HUES48 (cell line): ENCODE data around the gene PRKAR1B.

Experiments used
- H3K27ac ChIP-seq: one replicate; pipeline ENCODE4 v1.7.0; 2013; ENCODE audit warnings: low read depth, low read length, inconsistent platforms
- H3K27me3 ChIP-seq: 2 replicates; pipeline ENCODE4 v1.6.1; 2013; ENCODE audit warnings: mild to moderate bottlenecking, low read length; ENCODE audit not compliant: control insufficient read depth, insufficient read depth
- H3K36me3 ChIP-seq: 2 replicates; pipeline ENCODE4 v1.6.1; 2013; ENCODE audit warnings: low read length; ENCODE audit not compliant: control insufficient read depth, insufficient read depth
- H3K4me1 ChIP-seq: 2 replicates; pipeline ENCODE4 v1.6.1; 2013; ENCODE audit warnings: mild to moderate bottlenecking, low read length; ENCODE audit not compliant: control insufficient read depth, insufficient read depth
- H3K4me3 ChIP-seq: 2 replicates; pipeline ENCODE4 v1.5.1; 2013; ENCODE audit warnings: mild to moderate bottlenecking, low read depth, low read length
- H3K9ac ChIP-seq: 2 replicates; pipeline ENCODE4 v1.6.1; 2013; ENCODE audit warnings: mild to moderate bottlenecking, low read depth, low read length, moderate library complexity
- H3K9me3 ChIP-seq: 2 replicates; pipeline ENCODE4 v1.6.1; 2013; ENCODE audit warnings: low read length; ENCODE audit not compliant: control insufficient read depth, insufficient read depth

PRKAR1B gene

DNA sequence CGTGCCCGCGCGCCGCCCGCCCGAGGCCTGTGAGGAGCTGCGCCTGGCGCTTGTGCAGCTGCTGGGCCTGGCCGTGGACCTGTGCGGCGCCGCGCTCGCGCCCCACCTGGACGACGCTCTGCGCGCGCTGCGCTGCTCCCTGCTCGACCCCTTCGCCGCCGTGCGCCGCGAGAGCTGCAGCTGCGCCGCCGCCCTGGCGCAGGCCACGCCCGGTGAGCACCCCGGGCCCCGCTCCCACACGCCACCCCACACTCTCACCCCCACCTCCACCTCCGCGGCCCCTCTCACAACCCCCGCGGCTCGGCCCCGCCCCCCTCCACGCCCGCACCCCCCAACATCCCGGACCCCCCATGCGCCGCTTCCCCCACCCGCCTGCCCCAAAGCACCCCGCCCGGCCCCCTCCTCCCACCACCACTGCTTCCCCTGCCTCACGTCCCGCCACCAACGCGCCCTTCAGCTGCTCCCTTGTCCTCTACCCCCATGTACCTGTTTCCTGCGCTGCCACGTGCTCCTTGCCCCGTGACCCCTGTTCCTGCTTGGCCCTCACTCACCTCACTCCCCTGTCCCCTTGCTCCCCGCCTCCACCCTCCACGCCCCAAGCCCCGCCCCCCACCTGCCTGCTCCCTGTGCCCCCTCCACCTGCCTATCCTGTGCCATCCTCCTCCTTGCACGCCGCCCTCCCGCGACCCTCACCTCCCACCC is at the start of gene PRKAR1B:
Gene PRKAR1B (minus strand): TSS at position 178 of the 702 bp plus-strand sequence. CDS start 15,776 bp downstream, outside the sequence.
- no peaks in the 10 kb centered on the region for H3K27me3 ChIP-seq
- H3K36me3 ChIP-seq, result peaks cover 50% of the 10 kb centered on the region
- peak within 1 kb of the TSS; percentile 66 for H3K9ac ChIP-seq
- peak within 1 kb of the TSS; percentile 72 for H3K27ac ChIP-seq
- peak within 1 kb of the TSS; percentile 66 for H3K4me3 ChIP-seq
- H3K9me3 ChIP-seq, result peaks cover 18% of the 10 kb centered on the region
- H3K4me1 ChIP-seq, result peaks cover 9% of the 10 kb centered on the region; the same call in 1 of the 2 replicates

GRCh38 chr7:776381-776780 is 49.3 kb upstream of the PRKAR1B start:
- no peaks in the 10 kb centered on the region for H3K9me3 ChIP-seq
- no peak overlapping the region for H3K4me3 ChIP-seq
- H3K4me1 ChIP-seq, result no peaks in the 10 kb centered on the region; the same call in 1 of the 2 replicates
- no peak overlapping the region for H3K9ac ChIP-seq
- H3K27ac ChIP-seq, result no peak overlapping the region
- peaks cover 84% of the 10 kb centered on the region for H3K36me3 ChIP-seq
- no peaks in the 10 kb centered on the region for H3K27me3 ChIP-seq

DNA sequence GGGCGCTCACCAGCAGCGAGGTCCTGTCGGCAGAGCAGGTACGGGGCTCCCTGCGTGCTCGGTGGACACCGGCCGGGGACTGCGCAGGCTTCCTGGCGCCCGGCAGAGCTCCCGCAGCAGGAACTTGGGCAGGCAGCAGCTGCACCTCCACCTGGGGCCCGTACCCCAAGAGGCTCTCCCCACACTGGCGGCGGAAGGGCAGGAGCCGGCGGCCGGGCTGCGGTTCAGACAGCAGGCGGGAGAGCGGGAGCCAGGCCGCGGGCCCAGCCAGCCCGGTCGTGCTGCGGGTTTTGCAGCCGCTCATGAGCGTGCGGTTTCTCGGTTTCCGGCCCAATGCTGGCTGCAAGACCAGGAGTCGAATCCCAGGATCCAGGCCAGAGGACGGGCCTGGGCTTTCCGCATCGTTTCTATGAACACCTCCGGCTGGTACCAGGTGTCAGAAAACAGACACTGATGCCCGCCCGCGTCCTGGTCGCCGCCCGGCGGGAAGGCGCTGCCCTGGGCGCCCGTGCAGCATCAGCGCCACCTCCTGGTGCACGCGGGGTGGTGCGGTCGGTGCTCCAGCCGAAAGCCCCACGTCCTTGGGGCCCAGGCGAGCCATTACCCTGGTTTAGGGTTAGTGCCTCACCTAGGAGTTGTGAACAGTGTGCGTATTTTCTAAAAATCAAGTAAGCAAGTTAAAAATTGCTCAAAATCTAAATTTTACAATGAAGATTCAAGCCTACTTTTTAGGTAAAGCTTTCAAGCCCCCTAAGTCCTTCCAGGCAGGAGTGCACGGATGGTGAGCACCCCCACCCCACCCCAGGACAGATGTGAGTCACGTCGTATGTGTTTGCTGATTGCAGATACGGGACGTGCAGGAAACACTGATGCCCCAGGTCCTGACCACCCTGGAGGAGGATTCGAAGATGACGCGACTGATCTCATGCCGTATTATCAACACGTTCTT is 47.4 kb upstream of the PRKAR1B start:
- Histone ChIP-seq H3K27me3 (no peaks in the 10 kb centered on the region), H3K9me3 (no peaks in the 10 kb centered on the region), H3K9ac (no peak overlapping the region), H3K4me1 (no peaks in the 10 kb centered on the region; the same call in 1 of the 2 replicates), H3K4me3 (no peak overlapping the region), H3K27ac (no peak overlapping the region), H3K36me3 (peaks cover 76% of the 10 kb centered on the region)

- Histone ChIP-seq H3K4me3 (no peak overlapping the region), H3K9me3 (no peaks in the 10 kb centered on the region), H3K9ac (no peak overlapping the region), H3K4me1 (no peaks in the 10 kb centered on the region; the same call in 1 of the 2 replicates), H3K27me3 (no peaks in the 10 kb centered on the region), H3K36me3 (peaks cover 67% of the 10 kb centered on the region), H3K27ac (no peak overlapping the region)
Observed at GRCh38 chr7:773622-773915, 46.5 kb upstream of the PRKAR1B start.

GRCh38 chr7:772861-773621 is 46.0 kb upstream of the PRKAR1B start:
- no peaks in the 10 kb centered on the region; the same call in 1 of the 2 replicates for H3K4me1 ChIP-seq
- no peaks in the 10 kb centered on the region for H3K27me3 ChIP-seq
- H3K9ac ChIP-seq, result no peak overlapping the region
- H3K4me3 ChIP-seq, result no peak overlapping the region
- peaks cover 62% of the 10 kb centered on the region for H3K36me3 ChIP-seq
- no peaks in the 10 kb centered on the region for H3K9me3 ChIP-seq
- no peak overlapping the region for H3K27ac ChIP-seq

DNA sequence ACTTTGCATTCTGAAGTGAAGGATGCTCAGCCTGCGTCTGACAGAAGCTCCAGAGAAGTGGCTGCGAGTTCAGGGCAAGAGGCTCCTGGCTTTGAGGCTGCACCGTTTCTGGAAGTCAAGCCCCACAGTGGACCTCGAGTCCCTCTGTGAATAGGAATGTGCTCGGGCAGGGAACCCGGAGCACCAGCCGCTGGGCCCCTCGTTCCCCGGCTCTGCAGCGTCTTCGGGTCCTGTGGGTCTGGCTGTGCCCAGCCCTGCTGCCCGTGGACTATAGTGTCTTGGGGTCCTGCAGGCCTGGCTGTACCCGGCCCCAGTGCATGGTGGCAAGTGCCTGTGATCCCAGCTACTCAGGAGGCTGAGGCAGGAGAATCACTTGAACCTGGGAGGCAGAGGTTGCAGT is 45.3 kb upstream of the PRKAR1B start:
- Histone ChIP-seq H3K36me3 (peaks cover 56% of the 10 kb centered on the region), H3K4me1 (no peaks in the 10 kb centered on the region; the same call in 1 of the 2 replicates), H3K9ac (no peak overlapping the region), H3K4me3 (no peak overlapping the region), H3K9me3 (no peaks in the 10 kb centered on the region), H3K27me3 (no peaks in the 10 kb centered on the region), H3K27ac (no peak overlapping the region)

- no peak overlapping the region for H3K27ac ChIP-seq
- H3K27me3 ChIP-seq, result no peaks in the 10 kb centered on the region
- peaks cover 55% of the 10 kb centered on the region for H3K36me3 ChIP-seq
- no peak overlapping the region for H3K4me3 ChIP-seq
- no peak overlapping the region for H3K9ac ChIP-seq
- no peaks in the 10 kb centered on the region for H3K9me3 ChIP-seq
- no peaks in the 10 kb centered on the region; the same call in 1 of the 2 replicates for H3K4me1 ChIP-seq
Observed at GRCh38 chr7:772005-772294, 44.9 kb upstream of the PRKAR1B start.

DNA sequence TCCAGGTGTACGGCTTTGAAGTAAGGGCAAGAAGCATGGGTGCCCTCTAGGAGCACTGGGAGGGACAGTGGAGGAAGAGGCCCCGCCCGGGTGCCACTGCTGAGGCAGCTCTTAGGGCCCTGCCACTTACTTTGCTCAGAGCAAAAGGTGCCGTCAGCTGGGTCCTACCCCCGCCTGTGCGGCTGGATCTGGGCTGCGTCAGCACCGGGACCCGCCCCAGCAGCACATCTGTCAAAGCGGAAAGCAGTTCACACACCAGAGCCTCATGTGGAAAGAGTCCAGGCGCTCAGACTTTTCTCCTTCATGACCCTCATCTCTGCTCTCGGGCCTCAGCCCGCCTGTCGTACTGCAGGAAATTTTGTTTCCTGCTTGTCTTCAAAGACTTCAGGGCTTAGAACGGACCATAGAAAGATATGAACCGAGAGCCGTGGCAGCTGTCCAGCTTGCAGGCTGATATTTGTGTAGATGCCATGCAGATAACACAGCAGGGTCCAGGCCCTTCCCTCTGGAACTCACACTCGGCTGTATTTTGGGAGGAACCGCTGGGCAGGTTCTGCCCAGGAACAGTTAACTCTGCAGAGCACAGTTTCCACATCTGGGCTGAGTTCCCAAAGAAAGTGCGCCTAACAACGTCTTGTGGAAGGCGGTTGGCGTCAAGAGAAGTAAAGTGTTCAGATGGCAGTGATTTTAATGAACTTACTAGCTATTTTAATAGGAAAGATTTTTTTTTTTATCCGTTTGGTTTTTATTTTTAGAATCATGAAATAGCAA is 44.3 kb upstream of the PRKAR1B start:
- peaks cover 52% of the 10 kb centered on the region for H3K36me3 ChIP-seq
- no peak overlapping the region for H3K27ac ChIP-seq

DNA sequence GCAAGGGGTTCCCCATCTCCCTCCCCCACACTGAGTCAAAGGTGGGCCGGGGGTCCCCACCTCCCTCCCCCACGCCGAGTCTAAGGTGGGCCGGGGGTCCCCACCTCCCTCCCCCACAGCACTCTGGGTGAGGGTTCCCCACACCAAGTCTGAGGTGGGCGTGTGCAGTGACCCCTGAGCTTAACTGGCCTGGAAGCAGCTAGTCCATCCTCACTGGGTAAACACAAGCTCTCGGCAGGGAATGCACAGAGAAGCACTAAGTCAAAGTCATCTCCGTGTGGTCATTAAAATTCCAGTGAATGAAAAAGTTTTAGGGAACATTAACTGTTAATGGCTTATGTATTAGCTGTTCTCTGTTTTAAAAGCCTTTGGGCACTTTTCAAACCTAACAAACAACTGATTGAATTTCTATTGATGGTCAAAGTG is 43.7 kb upstream of the PRKAR1B start:
- H3K9ac ChIP-seq, result no peak overlapping the region
- no peaks in the 10 kb centered on the region; the same call in 1 of the 2 replicates for H3K4me1 ChIP-seq
- H3K4me3 ChIP-seq, result no peak overlapping the region
- no peak overlapping the region for H3K27ac ChIP-seq
- no peaks in the 10 kb centered on the region for H3K27me3 ChIP-seq
- no peaks in the 10 kb centered on the region for H3K9me3 ChIP-seq
- peaks cover 52% of the 10 kb centered on the region for H3K36me3 ChIP-seq

More for the DNA sequence above, 44.3 kb upstream of the PRKAR1B start:
- Histone ChIP-seq H3K4me1 (no peaks in the 10 kb centered on the region; the same call in 1 of the 2 replicates), H3K4me3 (no peak overlapping the region), H3K9ac (no peak overlapping the region), H3K27me3 (no peaks in the 10 kb centered on the region), H3K9me3 (no peaks in the 10 kb centered on the region)

DNA sequence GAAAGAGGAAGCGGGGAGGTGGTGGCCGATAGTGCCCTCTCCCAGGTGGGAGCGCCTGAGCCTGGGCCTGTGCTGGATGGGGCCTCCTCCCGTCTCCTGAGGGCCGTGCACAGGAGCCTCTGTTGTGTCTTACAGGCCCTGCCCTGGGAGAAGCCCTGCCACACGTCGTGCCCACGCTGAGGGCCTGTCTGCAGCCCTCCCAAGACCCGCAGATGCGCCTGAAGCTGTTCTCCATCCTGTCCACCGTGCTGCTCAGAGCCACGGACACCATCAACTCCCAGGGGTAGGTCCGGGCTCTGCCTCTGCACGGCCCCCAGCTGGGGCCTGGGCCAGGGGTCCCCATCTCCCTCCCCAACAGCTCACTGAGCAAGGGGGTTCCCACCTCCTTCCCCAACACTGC is 43.3 kb upstream of the PRKAR1B start:
- no peaks in the 10 kb centered on the region for H3K9me3 ChIP-seq
- H3K27me3 ChIP-seq, result no peaks in the 10 kb centered on the region
- H3K9ac ChIP-seq, result no peak overlapping the region
- H3K4me1 ChIP-seq, result no peaks in the 10 kb centered on the region; the same call in 1 of the 2 replicates
- H3K36me3 ChIP-seq, result peaks cover 52% of the 10 kb centered on the region
- no peak overlapping the region for H3K4me3 ChIP-seq
- H3K27ac ChIP-seq, result no peak overlapping the region
